Esophagus (tissue), 2 donors: ENCODE results near the gene FAF2. TPM values are rescaled to one million over a fixed set of nuclear protein-coding genes. Genes with fewer than 3 reads are reported as not detected.

Experiments
- H3K27ac ChIP-seq, 2 donors: one replicate each; pipeline ENCODE4 v1.5.1; 2013; ENCODE audit warnings: low read depth in 2 of 2, mild to moderate bottlenecking in 2 of 2, inconsistent platforms in 1 of 2, low read length in 1 of 2, moderate library complexity in 1 of 2
- H3K27me3 ChIP-seq, 2 donors: one replicate each; pipeline ENCODE4 v1.6.1; 2013; ENCODE audit warnings: low read length in 2 of 2, control low read depth in 1 of 2, mild to moderate bottlenecking in 1 of 2; ENCODE audit not compliant: insufficient read depth in 2 of 2, control insufficient read depth in 1 of 2
- H3K36me3 ChIP-seq, 2 donors: one replicate each; pipeline ENCODE4 v1.6.1; 2013; ENCODE audit warnings: low read length in 1 of 2; ENCODE audit not compliant: control insufficient read depth in 2 of 2, insufficient read depth in 2 of 2
- H3K4me1 ChIP-seq, 2 donors: one replicate each; pipeline ENCODE4 v1.6.1; 2013; ENCODE audit warnings: low read length in 1 of 2; ENCODE audit not compliant: control insufficient read depth in 2 of 2, insufficient read depth in 2 of 2
- H3K4me3 ChIP-seq, 2 donors: one replicate each; pipeline ENCODE4 v1.5.1; 2013; ENCODE audit warnings: low read length in 2 of 2, mild to moderate bottlenecking in 2 of 2, low read depth in 1 of 2, moderate library complexity in 1 of 2
- H3K9me3 ChIP-seq, 2 donors: one replicate each; pipeline ENCODE4 v1.6.1; 2013; ENCODE audit warnings: mild to moderate bottlenecking in 2 of 2, low read depth in 1 of 2, low read length in 1 of 2, moderate library complexity in 1 of 2; ENCODE audit not compliant: control insufficient read depth in 2 of 2, insufficient read depth in 1 of 2
- WGBS, 2 donors: extraction: QIAGEN DNeasy Blood & Tissue Kit; methylation state at CpG; one replicate each; pipeline ENCODE4 v1.1.7; 2013; 5-methylcytosine and 5-hydroxymethylcytosine counted together
- polyA plus RNA-seq, 2 donors: library from polyadenylated mRNA; stranded (reverse); fragments of 200-250 nt; gene quantifications; one replicate each; pipeline ENCODE4 v1.2.3, GENCODE V29; 2013
- donor health status: healthy with polysubstance abuse.
- donor health status: Bipolar disorder and iron deficiency.

Gene FAF2
- polyA plus RNA-seq, 2 donors, result 9.7 to 12.6 TPM

DNA sequence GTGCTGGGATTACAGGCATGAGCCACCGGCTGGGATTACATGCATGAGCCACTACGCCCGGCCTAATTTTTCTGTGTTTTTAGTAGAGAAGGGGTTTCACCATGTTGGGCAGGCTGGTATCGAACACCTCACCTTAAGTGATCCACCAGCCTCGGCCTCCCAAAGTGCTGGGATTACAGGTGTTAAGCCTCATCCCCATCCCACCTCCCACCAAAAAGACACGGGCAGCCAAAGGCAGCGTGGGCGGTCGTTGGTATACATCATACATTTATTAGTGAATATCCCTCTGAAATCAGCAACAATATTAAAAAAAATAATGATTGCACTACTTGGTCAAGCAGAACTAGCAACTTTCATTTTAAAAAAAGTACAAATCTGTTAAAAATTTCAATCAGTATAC lies 78.3 kb downstream of the FAF2 start:
- Histone ChIP-seq H3K4me3 (no peak overlapping the region), H3K9me3 (no peaks in the 10 kb centered on the region), H3K4me1 (peaks cover 3 to 24% of the 10 kb centered on the region in 2 donors), H3K27ac (no peak overlapping the region), H3K36me3 (peaks cover 2 to 30% of the 10 kb centered on the region in 2 donors), H3K27me3 (no peaks in the 10 kb centered on the region)
- 91 to 94% methylated on average over 9 of the region's 9 CpGs for WGBS, 2 donors

GRCh38 chr5:176527246-176528222 lies 79.3 kb downstream of the FAF2 start:
- WGBS, 2 donors, result 81 to 82% methylated on average over 32 to 34 of the region's 34 CpGs
- Histone ChIP-seq H3K27ac (no peak overlapping the region), H3K4me3 (no peak overlapping the region), H3K27me3 (no peaks in the 10 kb centered on the region), H3K9me3 (no peaks in the 10 kb centered on the region), H3K36me3 (peaks cover 2 to 36% of the 10 kb centered on the region in 2 donors), H3K4me1 (peaks cover 3 to 24% of the 10 kb centered on the region in 2 donors)

DNA sequence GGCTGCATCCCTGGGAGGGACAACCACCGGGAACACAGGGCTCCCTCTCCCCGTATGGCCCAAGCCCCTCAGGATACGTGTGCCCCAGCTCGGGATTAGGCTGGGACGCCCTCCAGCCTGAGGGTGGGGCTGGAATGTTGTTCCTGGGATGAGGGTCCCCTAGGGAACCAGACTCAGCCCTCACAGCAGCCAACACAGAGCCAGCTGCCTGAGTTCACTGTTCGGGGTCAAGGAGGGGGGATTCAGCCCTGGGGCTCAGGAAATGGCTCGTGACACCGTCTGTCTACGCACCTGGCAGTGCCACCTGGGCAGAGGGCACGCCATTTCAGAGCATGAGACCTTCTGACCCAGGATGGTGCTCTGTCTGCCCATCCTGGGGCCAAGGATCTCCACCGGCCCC lies 80.1 kb downstream of the FAF2 start:
- no peaks in the 10 kb centered on the region for H3K9me3 ChIP-seq
- WGBS, 2 donors, result 57 to 58% methylated on average over 11 of the region's 11 CpGs
- peaks cover 2 to 36% of the 10 kb centered on the region in 2 donors for H3K36me3 ChIP-seq
- H3K4me3 ChIP-seq, result no peak overlapping the region
- no peaks in the 10 kb centered on the region for H3K27me3 ChIP-seq
- H3K27ac ChIP-seq, result no peak overlapping the region
- H3K4me1 ChIP-seq, result peaks cover 3 to 31% of the 10 kb centered on the region in 2 donors

DNA sequence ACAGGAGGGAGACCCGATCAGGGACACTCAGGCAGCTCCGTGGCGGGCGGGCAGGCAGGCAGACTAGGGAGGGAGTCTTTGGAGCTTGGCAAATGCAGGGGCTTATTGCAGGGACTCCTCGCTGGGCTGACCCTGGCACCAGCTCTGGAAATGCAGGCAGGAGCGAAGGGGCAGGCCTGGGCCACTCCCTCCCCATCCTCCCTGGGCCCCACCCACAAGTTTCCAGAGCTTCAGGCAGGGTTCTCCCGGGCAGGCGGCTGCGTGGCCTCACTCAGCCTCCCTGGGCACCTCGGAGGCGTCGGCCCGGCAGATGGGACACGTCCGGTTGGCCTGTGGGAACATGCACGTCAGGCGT lies 80.6 kb downstream of the FAF2 start:
- no peaks in the 10 kb centered on the region for H3K9me3 ChIP-seq
- peaks cover 2 to 36% of the 10 kb centered on the region in 2 donors for H3K36me3 ChIP-seq
- H3K27ac ChIP-seq, result no peak overlapping the region
- no peak overlapping the region for H3K4me3 ChIP-seq
- H3K27me3 ChIP-seq, result no peaks in the 10 kb centered on the region
- 42 to 62% methylated on average over 17 of the region's 17 CpGs for WGBS, 2 donors
- H3K4me1 ChIP-seq, result peaks cover 3 to 34% of the 10 kb centered on the region in 2 donors

- 80 to 88% methylated on average over 26 of the region's 26 CpGs for WGBS, 2 donors
- Histone ChIP-seq H3K4me1 (peaks cover 7 to 39% of the 10 kb centered on the region in 2 donors), H3K36me3 (peaks cover 2 to 36% of the 10 kb centered on the region in 2 donors), H3K27ac (no peak overlapping the region), H3K9me3 (no peaks in the 10 kb centered on the region), H3K27me3 (no peaks in the 10 kb centered on the region), H3K4me3 (no peak overlapping the region)
These were observed 81.0 kb downstream of the FAF2 start for GRCh38 chr5:176529116-176529740.

DNA sequence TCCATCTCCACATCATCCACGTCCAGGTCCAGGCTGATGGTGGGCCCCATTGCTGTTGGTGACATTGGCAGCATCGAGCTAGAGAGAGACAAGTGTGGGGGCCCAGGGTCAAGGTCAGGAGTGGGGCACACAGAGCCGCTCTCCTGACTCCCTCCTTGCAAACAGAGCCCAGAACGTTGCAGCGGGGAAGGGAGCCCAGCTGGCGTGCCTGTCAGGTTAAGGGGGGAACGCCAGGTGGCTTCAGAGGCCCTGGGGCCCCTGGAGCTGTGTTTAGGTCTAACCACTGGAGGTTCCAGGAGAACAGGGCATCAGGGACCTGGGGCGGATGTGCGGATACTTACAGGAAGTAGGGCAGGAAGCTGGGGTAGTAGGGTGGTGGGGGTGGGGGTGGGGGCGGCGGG lies 81.6 kb downstream of the FAF2 start:
- Histone ChIP-seq H3K9me3 (no peaks in the 10 kb centered on the region), H3K27me3 (no peaks in the 10 kb centered on the region), H3K4me1 (peaks cover 8 to 44% of the 10 kb centered on the region in 2 donors), H3K4me3 (no peak overlapping the region), H3K27ac (no peak overlapping the region), H3K36me3 (peaks cover 2 to 38% of the 10 kb centered on the region in 2 donors)
- WGBS, 2 donors, result 64 to 73% methylated on average over 11 of the region's 11 CpGs

GRCh38 chr5:176530393-176530982 lies 82.3 kb downstream of the FAF2 start:
- no peaks in the 10 kb centered on the region for H3K27me3 ChIP-seq
- peaks cover 2 to 39% of the 10 kb centered on the region in 2 donors for H3K36me3 ChIP-seq
- 69 to 71% methylated on average over 23 to 28 of the region's 28 CpGs for whole genome bisulfite sequencing, 2 donors
- H3K4me1 ChIP-seq, result peaks cover 8 to 51% of the 10 kb centered on the region in 2 donors
- H3K27ac ChIP-seq, result no peak overlapping the region
- H3K4me3 ChIP-seq, result no peak overlapping the region
- no peaks in the 10 kb centered on the region for H3K9me3 ChIP-seq

DNA sequence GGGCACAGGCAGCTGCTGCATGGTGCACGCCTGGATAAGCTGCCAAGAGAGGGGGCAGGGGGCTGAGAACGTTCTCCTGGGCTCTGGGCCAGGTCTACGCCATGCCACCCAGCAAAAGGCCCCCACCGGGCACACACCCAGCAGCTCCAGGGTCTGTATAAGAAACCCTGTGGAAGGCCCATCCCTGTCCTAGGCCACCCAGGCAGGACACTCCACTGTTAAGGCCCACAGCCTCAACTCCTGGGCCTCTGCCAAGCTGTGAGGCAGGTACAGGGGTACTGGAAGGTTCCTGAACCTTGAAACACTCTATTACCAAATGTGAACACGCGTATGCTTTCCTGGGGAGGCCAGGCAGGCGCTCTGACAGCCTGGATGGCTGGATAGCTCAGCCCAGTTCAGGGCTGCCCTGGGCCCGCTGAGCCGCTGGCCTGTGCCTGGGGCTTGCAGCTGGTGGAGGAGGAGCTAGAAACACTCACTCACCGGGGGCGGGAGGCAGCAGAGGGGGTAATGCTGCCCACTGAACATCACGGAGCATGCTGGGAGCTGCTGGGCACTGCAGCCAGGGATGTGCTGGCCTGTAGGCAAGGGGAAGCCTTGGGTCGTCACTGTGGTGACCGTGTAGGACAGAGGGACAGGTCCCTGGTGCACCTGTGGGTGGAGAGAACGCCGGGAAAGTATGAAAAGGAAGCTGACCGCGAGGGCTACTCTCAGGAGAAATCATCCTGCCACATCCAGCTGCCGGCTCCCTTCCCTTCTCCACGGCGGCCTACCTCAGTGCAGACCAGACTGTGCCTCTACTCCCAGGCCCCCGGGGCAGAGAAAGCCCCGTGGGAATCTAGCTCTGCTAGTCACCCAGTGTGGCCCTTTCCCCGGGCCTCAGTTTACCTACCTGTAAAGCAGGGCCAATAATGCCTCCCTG lies 83.1 kb downstream of the FAF2 start:
- no peak overlapping the region for H3K27ac ChIP-seq

More for the DNA sequence above, 83.1 kb downstream of the FAF2 start:
- Histone ChIP-seq H3K4me1 (peaks cover 8 to 54% of the 10 kb centered on the region in 2 donors), H3K9me3 (no peaks in the 10 kb centered on the region), H3K27me3 (no peaks in the 10 kb centered on the region), H3K4me3 (no peak overlapping the region), H3K36me3 (peaks cover 2 to 39% of the 10 kb centered on the region in 2 donors)
- WGBS, 2 donors, result 48 to 53% methylated on average over 24 of the region's 24 CpGs
